HTR-8/SVneo (cell line): ENCODE measurements around the gene C20orf144.

Source experiments
- DNase-seq: peaks from one replicate; pipeline ENCODE4 v3.0.0; 2011; ENCODE audit warnings: low spot score, mixed read lengths; ENCODE audit not compliant: insufficient read length
- FAIRE-seq: peaks from 2 replicates; lab custom pipeline; 2011; peaks lifted over from hg19 to GRCh38; lab: Jason Lieb, UNC

Gene C20orf144

GRCh38 chr20:33709905-33710541 is 47.9 kb downstream of the C20orf144 start:
- FAIRE-seq (no peak), DNase-seq (no peak)

- DNase-seq (no peak), FAIRE-seq (no peak)
Measured at GRCh38 chr20:33710681-33711445, 48.7 kb downstream of the C20orf144 start.

- FAIRE-seq (no peak), DNase-seq (no peak)
Measured at GRCh38 chr20:33711446-33711738, 49.3 kb downstream of the C20orf144 start.
